Forelimb muscle (tissue), 1 donor: ENCODE results near the gene CAMTA1. TPM values are rescaled to one million over a fixed set of nuclear protein-coding genes. Genes with fewer than 3 reads are reported as not detected.
"Not testable (repeated sequence)": the region's sequence is repeated elsewhere in the genome, so short reads cannot be mapped to it uniquely, and the experiment has no call there.

ENCODE experiments used
- DNase-seq: peaks from one replicate; pipeline ENCODE4 v3.0.0-alpha.2; 2013; ENCODE audit warnings: low read depth
- polyA plus RNA-seq: library from polyadenylated mRNA; unstranded; fragments of 120-200 nt; gene quantifications from one replicate; pipeline ENCODE4 v1.2.1, GENCODE V29; 2013; ENCODE audit not compliant: insufficient read length

Gene CAMTA1
- polyA plus RNA-seq, 1 donor: 43.5 TPM

- DNase-seq: no peak
Measured at GRCh38 chr1:7406641-7407543, 621.6 kb downstream of the CAMTA1 start.

GRCh38 chr1:7407544-7407895, 622.3 kb downstream of the CAMTA1 start:
- no peak for DNase-seq

- no peak for DNase-seq
Measured at GRCh38 chr1:7407980-7408770, 622.9 kb downstream of the CAMTA1 start.

GRCh38 chr1:7408771-7409150, 623.5 kb downstream of the CAMTA1 start:
- no peak for DNase-seq

- no peak for DNase-seq
Measured at GRCh38 chr1:7409278-7409677, 624.0 kb downstream of the CAMTA1 start.

GRCh38 chr1:7410156-7410555, 624.9 kb downstream of the CAMTA1 start:
- no peak for DNase-seq

- not testable (repeated sequence) for DNase-seq
Measured at GRCh38 chr1:7417618-7418017, 632.4 kb downstream of the CAMTA1 start.

GRCh38 chr1:7418442-7419080, 633.3 kb downstream of the CAMTA1 start:
- DNase-seq: no peak

GRCh38 chr1:7420098-7420445, 634.8 kb downstream of the CAMTA1 start:
- DNase-seq: no peak

- DNase-seq: no peak
Measured at GRCh38 chr1:7420470-7421100, 635.3 kb downstream of the CAMTA1 start.

- DNase-seq: no peak
Measured at GRCh38 chr1:7421471-7422075, 636.3 kb downstream of the CAMTA1 start.

- DNase-seq: no peak
Measured at GRCh38 chr1:7422081-7422480, 636.8 kb downstream of the CAMTA1 start.

- no peak for DNase-seq
Measured at GRCh38 chr1:7422561-7422960, 637.3 kb downstream of the CAMTA1 start.

GRCh38 chr1:7422966-7423365, 637.7 kb downstream of the CAMTA1 start:
- DNase-seq: no peak

GRCh38 chr1:7424352-7424890, 639.2 kb downstream of the CAMTA1 start:
- DNase-seq: no peak

- no peak for DNase-seq
Measured at GRCh38 chr1:7425229-7425628, 640.0 kb downstream of the CAMTA1 start.

GRCh38 chr1:7425771-7426170, 640.5 kb downstream of the CAMTA1 start:
- no peak for DNase-seq

GRCh38 chr1:7426780-7427604, 641.7 kb downstream of the CAMTA1 start:
- no peak for DNase-seq

GRCh38 chr1:7427605-7428300, 642.5 kb downstream of the CAMTA1 start:
- no peak for DNase-seq

- no peak for DNase-seq
Measured at GRCh38 chr1:7429290-7429689, 644.0 kb downstream of the CAMTA1 start.
